HG03520 (cell line): ENCODE measurements around the gene GALNT12.

ENCODE experiments used
- ATAC-seq: cut with Tn5 transposase; IDR thresholded peaks from one replicate; pipeline ENCODE4 v1.9.1; 2021; ENCODE audit warnings: mild to moderate bottlenecking, moderate library complexity; ENCODE audit not compliant: unreplicated experiment

The GALNT12 gene

DNA sequence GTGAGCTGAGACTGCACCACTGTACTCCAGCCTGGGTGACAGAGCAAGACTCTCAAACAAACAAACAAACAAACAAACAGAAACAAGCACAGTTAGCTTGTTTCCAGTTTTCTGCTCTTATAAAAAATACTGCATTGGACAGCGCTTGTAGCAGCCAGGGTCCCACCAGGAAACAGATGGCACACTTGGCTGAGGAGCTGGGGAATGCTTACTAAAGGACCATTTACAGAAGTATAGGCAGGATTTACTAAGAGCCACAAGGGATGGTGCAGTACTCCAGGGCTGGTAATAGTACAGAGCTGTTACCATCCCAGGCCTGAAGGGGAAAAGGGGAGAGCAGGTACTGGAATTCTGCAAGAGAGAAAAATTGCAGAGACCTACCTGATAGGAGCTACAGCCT, 5.9 kb upstream of the GALNT12 start:
- ATAC-seq = no peak

DNA sequence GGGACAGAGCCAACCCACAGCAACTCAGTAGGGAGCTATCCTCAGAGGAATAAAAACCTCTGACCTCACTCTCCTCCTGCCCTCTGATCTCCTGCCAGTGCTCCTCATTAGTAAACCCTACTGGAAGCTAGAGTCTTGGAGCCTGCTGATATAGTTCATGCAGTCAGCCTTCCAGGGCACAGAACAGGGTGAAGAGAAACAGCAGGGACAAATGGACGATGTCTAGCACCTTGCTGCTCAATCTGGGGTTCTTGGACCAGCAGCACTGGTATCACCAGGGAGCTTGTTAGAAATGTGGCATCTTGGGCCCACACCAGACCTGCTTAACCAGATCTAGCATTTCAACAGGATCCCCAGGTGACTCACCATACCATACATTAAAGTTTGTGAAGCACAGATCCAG, 5.5 kb upstream of the GALNT12 start:
- ATAC-seq = no peak

DNA sequence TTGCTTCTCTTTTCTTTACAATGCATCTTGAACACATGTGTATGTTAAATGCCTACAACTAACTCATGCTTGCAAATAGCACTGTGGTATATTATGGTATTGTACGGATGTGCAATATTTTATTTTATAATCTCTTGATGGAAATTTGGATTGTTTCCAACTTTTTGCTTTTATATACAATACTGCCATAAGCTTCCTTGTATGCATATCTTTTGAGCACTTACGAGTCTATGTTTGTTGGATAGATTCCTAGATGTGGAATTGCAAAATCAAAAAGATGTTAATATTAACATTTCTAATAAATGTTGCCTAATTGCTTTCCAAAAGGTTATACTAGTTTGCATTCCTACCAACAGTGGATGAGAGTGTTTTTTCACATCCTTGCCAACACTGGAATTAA, 3.4 kb upstream of the GALNT12 start:
- no peak for ATAC-seq

DNA sequence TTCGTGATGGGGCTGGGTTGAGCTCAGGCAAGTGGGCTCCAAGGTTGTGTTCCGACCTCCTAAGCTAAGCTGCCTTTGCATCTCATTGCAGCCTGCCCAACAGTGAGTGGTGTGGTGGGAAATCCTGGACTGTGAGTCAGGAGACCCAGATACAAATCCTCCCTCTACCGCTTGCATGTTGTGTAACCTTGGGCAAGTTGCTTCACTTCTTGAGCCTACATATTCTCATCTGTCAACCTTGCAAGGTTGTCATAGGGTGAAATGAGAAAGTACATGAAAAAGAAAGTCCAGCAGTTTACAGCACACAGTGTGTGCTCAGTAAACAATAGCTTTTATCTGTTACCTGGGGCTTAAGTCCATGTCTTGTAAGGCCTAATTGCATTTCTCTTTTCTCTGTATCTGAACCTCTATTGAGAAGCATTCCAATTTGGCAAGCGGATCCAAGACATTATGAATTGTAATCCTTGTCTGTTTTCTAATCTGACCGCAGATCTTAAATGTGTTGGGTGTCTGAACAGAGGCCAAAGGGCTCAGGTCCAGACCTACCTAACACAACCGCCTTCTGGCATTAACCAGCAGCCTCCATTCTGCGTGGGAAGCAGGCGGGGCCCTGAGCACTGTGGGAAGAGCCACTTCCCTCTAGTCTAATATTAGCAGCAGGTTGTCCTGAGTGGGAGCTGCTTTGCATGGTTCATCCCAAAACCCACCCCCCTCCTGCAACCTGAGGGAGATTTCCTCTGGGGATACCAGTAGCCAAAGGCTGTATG, 1.8 kb upstream of the GALNT12 start:
- no peak for ATAC-seq

DNA sequence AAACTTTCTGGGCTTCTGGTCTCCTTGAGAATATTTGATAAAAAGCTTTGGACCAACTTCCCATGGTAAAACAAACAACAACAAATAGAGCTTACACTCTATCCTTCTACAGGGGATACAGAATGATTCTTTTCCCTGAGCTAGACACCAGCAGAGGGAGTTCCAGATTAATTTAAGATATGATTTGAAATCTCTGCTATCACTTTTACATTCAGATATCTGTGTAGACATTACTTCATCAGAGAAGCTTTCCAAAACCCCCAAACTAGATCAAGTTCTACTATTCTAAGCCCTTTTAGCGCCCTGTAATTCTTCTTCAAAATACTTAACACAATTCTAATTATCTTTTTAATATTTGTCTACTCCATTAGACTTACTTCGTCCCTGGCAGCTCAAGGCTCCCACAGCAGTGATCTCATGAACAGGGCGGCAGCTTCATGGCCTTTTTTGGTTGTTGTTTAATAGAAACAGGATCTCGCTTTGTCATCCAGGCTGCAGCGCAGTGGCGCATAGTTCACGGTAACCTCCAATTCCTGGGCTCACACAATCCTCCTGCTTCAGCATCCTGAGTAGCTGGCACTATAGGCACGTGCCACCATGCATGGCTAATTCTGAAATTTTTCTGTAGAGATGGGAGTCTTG, 955 bp upstream of the GALNT12 start:
- no peak for ATAC-seq

DNA sequence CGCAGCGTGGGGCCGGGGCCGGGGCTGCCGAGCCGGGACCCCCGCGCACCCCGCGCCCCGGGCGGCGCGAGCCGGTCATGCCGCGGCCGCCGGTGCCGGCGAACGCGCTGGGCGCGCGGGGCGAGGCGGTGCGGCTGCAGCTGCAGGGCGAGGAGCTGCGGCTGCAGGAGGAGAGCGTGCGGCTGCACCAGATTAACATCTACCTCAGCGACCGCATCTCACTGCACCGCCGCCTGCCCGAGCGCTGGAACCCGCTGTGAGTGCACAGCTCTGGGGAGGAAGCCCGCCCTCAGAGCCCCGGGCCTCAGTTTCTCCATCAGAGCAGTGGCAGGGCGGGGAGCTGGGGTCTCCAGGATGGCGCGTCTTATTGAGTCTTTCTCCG, 335 bp downstream of the GALNT12 start:
- ATAC-seq = no peak

DNA sequence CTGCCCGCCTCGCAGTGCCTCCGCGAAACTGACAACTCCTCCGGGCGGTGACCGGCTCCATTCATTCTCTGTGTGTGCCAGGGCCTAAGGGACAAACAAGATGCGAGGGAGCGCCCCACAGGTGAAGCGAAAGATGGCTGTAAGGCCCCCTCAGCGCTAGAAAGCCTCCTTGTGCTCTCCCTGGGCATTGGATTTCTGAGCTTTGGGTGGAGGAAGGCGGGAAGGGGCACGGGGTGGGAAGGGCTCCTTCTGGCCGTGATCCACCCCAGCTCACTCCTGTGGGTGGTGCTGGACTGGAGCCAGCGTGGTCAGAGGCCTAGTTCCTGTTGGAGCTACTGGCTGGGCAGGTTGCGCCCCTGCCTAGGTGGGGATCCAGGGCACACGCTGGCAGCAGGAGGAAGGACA, 943 bp downstream of the GALNT12 start:
- ATAC-seq = no peak

DNA sequence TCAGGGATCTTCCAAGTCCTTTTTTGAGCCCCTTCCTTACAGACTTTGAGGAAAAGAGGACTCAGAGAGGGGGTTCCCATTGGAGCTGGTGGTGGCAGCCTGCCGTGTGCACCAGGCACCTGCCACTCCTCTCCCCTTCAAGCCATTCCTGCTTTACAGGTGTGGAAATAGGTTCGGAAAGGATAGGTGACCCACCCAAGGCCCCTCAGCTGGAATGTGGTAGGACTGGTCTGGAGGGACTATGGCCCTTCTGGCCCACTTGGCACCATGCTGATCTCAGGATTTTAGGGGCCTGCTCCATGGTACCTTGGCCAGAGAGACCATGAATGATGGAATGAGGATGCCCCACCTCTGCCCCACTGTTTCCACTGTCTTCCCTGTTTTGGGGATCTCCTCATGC, 1.4 kb downstream of the GALNT12 start:
- ATAC-seq = no peak

DNA sequence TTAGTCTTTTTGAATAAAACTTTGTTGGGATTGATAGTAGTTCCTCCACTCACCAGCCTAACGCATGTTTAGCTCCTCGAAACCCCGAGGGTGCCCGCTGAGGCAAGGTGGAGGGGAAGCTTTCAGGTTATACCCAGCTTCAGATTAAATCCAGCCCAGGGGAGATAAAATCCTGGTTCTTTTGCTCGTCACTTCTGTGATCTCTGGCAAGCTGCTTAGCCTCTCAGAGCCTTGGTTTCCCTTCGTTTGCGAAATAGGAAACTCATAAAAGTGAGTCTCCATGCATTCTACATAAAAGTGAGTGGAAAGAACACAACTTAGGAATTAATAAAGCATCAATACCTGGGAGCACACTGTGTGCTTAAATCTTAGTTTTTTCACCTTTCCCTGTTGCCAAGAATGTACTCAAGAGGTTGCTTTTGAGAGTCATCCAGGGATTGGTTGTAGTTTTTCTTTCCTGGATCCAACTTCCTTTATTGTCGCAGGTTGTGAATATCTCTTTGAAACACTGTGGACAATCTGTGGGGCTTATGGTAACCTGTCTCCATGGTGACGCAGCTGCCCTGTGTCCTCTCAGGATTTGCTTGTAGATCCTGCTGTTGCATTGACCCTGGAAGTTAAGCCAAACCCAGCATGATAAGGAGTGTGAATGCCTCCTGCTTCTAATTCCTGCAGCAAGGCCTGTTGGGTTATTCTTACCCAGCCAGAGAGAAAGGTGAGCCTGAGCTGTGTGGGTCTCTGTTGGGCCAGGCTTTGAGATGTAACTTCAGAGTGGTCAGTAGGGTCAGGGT, 2.0 kb downstream of the GALNT12 start:
- no peak for ATAC-seq

DNA sequence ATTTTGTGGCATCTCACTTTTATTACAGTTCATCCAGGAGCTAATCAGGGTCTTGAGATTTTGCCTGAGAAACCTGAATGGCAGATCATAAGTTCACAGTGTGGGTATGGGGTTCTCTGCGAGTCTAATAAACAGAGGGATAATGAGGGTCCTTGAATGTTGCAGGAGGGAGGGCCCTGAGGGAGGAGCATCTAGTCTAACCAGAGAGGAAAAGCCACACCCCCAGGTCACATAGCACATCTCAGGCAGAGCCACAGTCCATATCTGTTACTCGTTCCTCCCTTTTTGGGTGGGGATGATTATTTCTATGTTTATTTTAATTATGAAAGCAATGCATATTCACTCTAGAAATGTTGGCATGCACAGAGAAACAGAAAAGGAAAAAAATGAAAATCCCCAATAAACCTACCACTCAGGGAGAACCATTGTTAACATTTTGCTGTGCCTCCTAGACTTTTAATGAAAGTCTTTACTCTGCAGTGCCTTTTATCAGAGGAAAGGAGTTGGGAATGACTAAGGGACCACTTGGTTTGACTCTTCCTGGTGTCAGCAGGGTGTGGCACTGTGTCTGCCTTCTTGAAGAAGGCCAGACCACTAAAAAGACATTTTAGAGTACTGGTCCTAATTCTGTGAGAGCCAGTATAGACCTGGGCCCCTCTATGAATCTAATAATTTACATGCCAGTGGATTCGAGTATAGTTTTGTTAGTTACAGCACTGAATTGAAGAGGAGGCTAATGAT, 2.8 kb downstream of the GALNT12 start:
- ATAC-seq = no peak

DNA sequence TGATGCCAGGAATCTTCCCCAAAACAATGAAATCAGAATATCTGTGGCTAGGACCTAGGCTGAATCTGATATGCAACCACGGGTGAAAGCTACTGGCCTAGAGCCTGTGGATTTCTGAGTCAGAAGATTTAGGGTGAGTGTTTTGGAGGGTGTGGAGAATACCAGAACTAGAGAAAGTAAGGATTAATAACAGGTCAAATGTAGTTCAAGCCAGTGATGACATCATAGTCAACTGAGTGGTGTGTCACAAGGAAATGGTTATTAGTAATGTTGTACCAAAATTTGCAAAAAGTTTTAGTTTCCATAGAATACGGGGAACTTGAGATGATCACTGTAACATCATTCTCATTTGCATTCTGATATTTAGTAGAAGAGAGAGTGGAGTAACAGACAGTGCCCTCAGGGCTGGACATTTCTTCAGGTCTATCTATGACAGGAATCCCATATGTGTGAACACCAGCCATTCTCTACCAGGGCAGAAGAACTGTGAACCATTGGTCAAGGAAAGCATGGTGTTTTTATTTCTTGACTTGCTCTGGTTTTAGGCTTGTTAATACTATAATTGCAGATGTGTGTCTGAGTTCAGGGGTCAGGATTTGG, 3.7 kb downstream of the GALNT12 start:
- no peak for ATAC-seq

DNA sequence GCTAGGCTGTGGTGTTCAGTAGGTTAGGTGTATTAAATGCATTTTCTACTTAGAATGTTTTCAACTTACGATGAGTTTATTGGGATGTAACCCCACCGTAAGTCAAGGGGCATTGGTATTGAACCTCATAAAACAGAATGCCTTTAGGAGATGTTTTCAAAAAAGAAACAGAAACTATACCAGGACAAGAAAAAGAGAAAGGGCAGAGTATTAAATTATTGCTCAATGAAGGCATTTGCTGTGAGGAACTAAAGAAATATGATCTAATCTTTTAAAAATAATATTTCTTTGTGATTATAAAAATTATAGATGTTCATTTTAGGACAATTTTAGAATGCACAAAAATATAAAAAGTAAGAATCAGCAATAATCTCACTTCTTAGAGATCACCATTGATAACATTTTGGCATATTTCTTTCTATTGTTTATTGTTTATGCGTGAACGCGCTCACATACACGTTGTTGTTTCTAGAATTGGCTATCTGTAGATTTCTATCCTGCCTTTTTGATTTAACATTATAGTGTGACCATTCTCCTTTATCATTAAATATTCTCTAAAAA, 8.0 kb downstream of the GALNT12 start:
- ATAC-seq = no peak

DNA sequence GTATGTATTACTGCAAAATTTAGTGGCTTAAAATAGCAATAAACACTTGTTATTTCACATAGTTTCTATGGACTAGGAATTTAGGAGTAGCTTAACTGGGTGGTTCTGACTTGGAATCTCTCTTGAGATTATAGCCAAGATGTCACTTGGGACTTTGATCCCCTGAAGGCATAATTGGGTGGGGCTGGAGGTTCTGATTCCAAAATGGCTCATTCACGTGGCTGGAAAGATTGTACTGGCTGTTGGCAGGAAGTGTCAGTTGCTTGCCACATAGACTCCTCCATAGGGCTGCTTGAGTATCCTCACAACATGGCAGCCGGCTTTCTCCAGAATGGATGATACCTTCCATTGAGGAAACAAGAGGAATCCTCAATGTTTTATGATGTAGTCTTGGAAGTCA, 11.3 kb downstream of the GALNT12 start:
- ATAC-seq = no peak

DNA sequence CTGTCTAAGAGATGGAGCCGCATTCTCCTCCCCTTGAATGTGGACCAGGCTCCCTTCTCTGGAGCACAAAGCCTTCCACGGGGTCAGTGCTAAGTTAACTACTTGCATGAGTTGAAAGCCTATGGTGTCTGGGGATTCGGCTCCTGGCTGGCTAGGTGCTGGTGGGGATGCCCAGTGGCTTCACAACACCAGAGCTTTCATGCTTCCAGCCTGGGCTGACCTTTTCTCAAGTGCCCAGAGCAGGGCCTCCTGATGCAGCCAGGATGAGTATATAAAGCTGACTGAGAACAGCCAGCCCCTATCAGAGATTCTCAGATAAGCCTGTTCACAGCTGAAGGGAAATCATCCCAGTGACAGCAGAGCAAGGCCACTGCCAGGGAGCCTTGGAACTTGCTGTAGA, 11.8 kb downstream of the GALNT12 start:
- ATAC-seq = no peak

DNA sequence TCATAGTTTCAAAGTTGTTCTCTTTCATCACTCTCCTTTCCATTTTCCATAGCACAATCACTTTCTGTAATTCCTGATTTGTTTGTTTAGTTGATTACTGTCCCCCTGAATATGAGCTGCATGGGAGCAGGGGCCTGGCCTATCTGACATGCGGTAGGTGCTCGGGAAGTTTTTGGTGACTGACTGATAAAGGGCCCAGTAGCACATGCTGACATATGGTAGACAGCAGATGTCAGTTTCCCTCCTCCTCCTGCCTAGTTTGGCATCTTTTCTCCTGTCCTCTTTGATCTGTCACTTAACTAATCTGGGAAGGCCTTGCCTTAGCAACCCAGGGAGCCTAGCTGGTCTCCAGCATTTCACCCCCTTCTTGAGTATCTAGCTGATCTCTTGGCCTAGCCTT, 14.4 kb downstream of the GALNT12 start:
- ATAC-seq = no peak

DNA sequence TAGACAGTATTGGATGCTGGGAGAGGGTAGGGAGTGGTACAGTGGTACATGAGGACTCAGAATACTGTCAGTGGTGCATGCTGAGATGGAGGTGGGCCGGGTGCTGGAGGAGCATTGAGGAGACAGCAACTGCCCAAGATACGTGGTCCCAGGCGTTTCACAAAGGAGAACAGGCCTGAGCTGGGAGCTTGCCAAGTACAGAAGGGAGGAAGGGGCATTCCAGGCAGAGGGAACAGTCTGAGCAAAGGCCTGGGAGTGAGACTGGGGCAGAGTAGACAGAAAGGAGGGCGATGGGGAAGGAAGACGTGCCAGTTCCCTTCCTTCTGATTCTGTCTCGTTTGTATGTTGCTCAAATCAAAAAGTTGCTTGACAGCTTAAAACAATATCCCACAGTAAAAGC, 15.2 kb downstream of the GALNT12 start:
- ATAC-seq = no peak

DNA sequence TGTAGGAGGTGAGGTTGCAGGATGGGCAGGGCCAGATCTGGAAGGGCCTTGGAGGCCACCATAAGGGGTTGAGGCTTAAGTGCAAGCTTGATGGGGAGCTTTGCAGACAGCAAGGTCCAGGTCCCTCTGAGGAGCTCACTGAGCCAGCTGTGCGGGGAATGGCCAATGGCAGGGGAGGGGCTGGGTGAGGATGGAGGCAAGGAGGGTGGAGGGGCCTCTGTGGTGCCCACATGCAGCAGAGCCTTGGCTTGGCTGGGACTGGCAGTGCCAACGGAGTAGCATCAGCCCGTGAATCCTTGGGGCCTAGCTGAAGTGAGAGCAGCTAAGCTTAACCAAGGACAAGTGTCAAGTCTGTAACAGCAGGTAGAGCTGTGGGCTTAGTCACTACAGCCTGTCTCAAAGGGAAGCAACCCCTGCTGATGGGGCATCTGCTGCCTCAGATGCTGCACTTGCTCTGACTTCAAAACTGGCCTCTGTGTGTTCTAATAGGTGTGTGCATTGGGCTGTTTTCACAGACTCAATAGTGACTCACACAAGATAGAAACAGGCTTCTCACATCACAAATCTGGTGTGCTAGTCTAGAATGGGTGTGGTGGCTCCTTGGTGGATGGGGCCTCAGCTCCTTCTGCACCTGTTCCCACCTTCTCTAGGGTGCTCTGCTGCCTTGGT, 16.3 kb downstream of the GALNT12 start:
- no peak for ATAC-seq

DNA sequence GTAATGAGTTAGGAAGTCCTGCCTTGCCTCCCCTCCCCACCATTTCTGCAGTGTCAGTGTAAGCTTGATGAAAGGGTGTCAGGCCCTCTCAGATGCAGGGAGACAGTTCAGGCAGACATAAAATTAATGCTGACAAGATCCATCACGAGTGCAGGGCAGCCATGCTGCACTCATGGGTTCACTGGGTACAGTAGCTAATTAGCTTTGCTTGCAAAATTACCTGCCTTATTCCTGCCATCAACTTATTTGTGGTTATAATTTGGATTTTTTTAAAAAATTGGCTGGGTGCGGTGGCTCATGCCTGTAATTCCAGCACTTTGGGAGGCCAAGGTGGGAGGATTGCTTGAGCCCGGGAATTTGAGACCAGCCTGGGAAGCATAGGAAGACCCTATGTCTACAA, 17.9 kb downstream of the GALNT12 start:
- ATAC-seq = no peak

DNA sequence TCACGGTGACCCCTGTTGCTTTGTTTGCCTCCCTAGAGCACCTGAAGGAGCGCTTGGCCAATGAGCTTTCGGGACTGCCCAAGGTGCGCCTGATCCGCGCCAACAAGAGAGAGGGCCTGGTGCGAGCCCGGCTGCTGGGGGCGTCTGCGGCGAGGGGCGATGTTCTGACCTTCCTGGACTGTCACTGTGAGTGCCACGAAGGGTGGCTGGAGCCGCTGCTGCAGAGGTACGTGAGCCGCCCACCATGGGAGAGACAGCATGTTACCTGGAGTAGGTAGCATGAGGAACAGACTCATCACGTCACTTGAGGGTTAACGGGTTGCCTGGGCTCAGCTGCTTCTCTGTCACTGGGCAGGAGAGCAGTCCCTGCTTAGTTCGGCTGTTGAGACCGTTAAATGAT, 19.2 kb downstream of the GALNT12 start:
- ATAC-seq = no peak

DNA sequence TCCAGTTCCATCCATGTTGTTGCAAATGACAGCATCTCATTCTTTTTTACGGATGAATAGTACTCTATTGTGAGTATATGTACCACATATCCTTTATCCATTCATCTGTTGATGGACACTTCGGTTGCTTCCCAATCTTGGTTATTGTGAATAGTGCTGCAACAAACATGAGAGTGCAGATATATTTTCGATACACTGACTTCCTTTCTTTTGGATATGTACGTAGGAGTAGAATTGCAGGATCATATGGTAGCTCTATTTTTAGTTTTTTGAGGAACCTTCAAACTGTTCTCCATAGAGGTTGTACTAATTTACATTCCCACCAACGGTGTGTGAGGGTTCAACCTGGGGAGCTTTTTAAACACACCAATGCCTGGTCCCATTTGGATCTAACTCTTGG, 22.3 kb downstream of the GALNT12 start:
- no peak for ATAC-seq
